Activated CD4-positive, CD25-positive, alpha-beta regulatory T cell treated with anti-CD3 and anti-CD28 coated beads, Interleukin-2, amount 50 U/mL, for 24 hours (primary cell): Measurements from ENCODE around the gene CDH11.

Experiments
- ATAC-seq, 2 donors: fragments of 150-1000 bp; cut with Tn5 transposase; one replicate each; pipeline ENCODE4 v1.10.0; 2021; ENCODE audit warnings: mild to moderate bottlenecking in 1 of 2, moderate library complexity in 1 of 2

The CDH11 gene

GRCh38 chr16:64898159-64898558 lies 223.7 kb downstream of the CDH11 start:
- ATAC-seq: no peak
